Stimulated activated CD8-positive, alpha-beta memory T cell treated with anti-CD3 and anti-CD28 coated beads, Interleukin-15, amount 100 ng/mL, for 4 hours (primary cell): ENCODE results near the gene NEDD4L.

Source experiments
- DNase-seq, 2 donors: peaks; one replicate each; pipeline ENCODE4 v3.0.0-alpha.2; 2020; ENCODE audit warnings: low read depth in 2 of 2

The NEDD4L gene

GRCh38 chr18:58180738-58181353 is 136.8 kb downstream of the NEDD4L start:
- peak in 1 of 2 donors; percentile 8 for DNase-seq

- DNase-seq = no peak
These were observed 138.0 kb downstream of the NEDD4L start for GRCh38 chr18:58181988-58182387.

- no peak for DNase-seq
These were observed 139.2 kb downstream of the NEDD4L start for GRCh38 chr18:58183226-58183625.

- DNase-seq = no peak
These were observed 142.4 kb downstream of the NEDD4L start for GRCh38 chr18:58186258-58186948.

GRCh38 chr18:58187674-58188073 is 143.6 kb downstream of the NEDD4L start:
- no peak for DNase-seq

- DNase-seq = no peak
These were observed 145.0 kb downstream of the NEDD4L start for GRCh38 chr18:58188996-58189395.

- no peak for DNase-seq
These were observed 147.0 kb downstream of the NEDD4L start for GRCh38 chr18:58190842-58191530.

GRCh38 chr18:58191626-58192025 is 147.6 kb downstream of the NEDD4L start:
- DNase-seq = no peak

GRCh38 chr18:58192519-58192918 is 148.5 kb downstream of the NEDD4L start:
- no peak for DNase-seq

GRCh38 chr18:58194028-58194427 is 150.0 kb downstream of the NEDD4L start:
- DNase-seq = no peak

- DNase-seq = no peak
These were observed 151.3 kb downstream of the NEDD4L start for GRCh38 chr18:58195278-58195765.

GRCh38 chr18:58196164-58196563 is 152.1 kb downstream of the NEDD4L start:
- DNase-seq = no peak

- no peak for DNase-seq
These were observed 153.2 kb downstream of the NEDD4L start for GRCh38 chr18:58196881-58197872.

- no peak for DNase-seq
These were observed 157.2 kb downstream of the NEDD4L start for GRCh38 chr18:58201268-58201667.

- no peak for DNase-seq
These were observed 158.0 kb downstream of the NEDD4L start for GRCh38 chr18:58201733-58202730.

- DNase-seq = no peak
These were observed 160.9 kb downstream of the NEDD4L start for GRCh38 chr18:58204776-58205442.

- no peak for DNase-seq
These were observed 161.6 kb downstream of the NEDD4L start for GRCh38 chr18:58205443-58206160.

- DNase-seq = no peak
These were observed 163.6 kb downstream of the NEDD4L start for GRCh38 chr18:58207520-58208152.
